Measurements from ENCODE around the gene ROS1.

ROS1 gene

GRCh38 chr6:117307655-117308054 is 118.1 kb downstream of the ROS1 start:
- DNase-seq = no peak

GRCh38 chr6:117306227-117306790 is 119.4 kb downstream of the ROS1 start:
- no peak for DNase-seq

- DNase-seq = no peak
Measured at GRCh38 chr6:117304446-117304845, 121.3 kb downstream of the ROS1 start.

- DNase-seq = no peak
Measured at GRCh38 chr6:117303323-117303722, 122.4 kb downstream of the ROS1 start.

- DNase-seq = no peak
Measured at GRCh38 chr6:117298941-117299340, 126.8 kb downstream of the ROS1 start.

- DNase-seq = no peak
Measured at GRCh38 chr6:117290173-117290846, 135.4 kb downstream of the ROS1 start.

GRCh38 chr6:117288083-117288715 is 137.5 kb downstream of the ROS1 start:
- no peak for DNase-seq

GRCh38 chr6:117280922-117281321 is 144.8 kb downstream of the ROS1 start:
- no peak for DNase-seq

- DNase-seq = no peak
Measured at GRCh38 chr6:117276778-117277316, 148.9 kb downstream of the ROS1 start.

GRCh38 chr6:117275711-117276110 is 150.0 kb downstream of the ROS1 start:
- DNase-seq = no peak

GRCh38 chr6:117275205-117275604 is 150.5 kb downstream of the ROS1 start:
- DNase-seq = no peak

GRCh38 chr6:117272891-117273290 is 152.9 kb downstream of the ROS1 start:
- DNase-seq = no peak

- DNase-seq = no peak
Measured at GRCh38 chr6:117272032-117272866, 153.5 kb downstream of the ROS1 start.

GRCh38 chr6:117270843-117271507 is 154.8 kb downstream of the ROS1 start:
- DNase-seq = no peak

- peak; percentile 35 for DNase-seq
Measured at GRCh38 chr6:117270055-117270842, 155.5 kb downstream of the ROS1 start.

GRCh38 chr6:117269638-117270054 is 156.1 kb downstream of the ROS1 start:
- no peak for DNase-seq

GRCh38 chr6:117268924-117269323 is 156.8 kb downstream of the ROS1 start:
- no peak for DNase-seq

GRCh38 chr6:117267766-117268534 is 157.8 kb downstream of the ROS1 start:
- DNase-seq = no peak

- DNase-seq = no peak
Measured at GRCh38 chr6:117267054-117267347, 158.7 kb downstream of the ROS1 start.

- DNase-seq = no peak
Measured at GRCh38 chr6:117266257-117267053, 159.3 kb downstream of the ROS1 start.
